GM21717 (cell line): Measurements from ENCODE around the gene BRD8.
"Not testable (repeated sequence)": the region's sequence is repeated elsewhere in the genome, so short reads cannot be mapped to it uniquely, and the experiment has no call there.

ENCODE experiments used
- ATAC-seq: cut with Tn5 transposase; IDR thresholded peaks from one replicate; pipeline ENCODE4 v1.9.1; 2021; ENCODE audit warnings: mild to moderate bottlenecking, moderate library complexity; ENCODE audit not compliant: unreplicated experiment

Gene BRD8

DNA sequence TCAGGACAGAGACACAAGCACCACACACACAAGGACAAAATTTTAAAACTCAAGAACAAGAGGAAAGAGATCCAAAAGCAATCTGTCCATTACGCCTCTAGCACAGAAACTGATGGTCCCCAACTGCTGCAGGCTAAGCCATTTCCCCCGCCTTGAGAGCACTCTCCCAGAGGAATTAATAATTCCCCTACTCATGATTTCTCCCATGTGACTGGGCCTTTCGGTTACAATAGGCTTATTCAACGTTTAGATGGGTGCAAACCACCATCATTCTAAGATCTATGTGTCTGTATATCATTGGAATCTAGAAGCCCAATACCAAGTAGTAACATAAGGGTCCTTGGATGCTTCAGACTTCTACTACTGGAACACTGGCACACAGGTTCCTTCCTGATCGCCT, 18.8 kb downstream of the BRD8 start:
- no peak for ATAC-seq

DNA sequence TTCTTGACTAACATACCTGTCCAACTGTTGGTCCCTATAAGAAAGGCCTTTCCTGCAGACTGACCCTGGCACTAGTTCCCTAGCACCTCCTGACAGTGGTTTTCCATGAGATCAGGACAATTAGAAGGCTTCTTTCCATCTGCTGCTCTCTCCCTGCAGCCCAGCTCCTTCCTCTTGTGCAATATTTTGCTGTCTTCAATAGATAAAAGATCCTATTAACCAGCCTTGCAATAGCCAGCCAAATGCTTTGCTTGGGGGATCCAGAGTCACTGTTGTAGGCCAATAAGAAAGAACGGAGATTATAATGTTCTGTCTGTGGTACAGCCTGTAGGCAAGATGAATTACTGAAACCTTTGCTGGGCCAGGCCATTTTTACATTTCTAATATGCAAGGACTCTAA, 20.8 kb downstream of the BRD8 start:
- ATAC-seq, result no peak

DNA sequence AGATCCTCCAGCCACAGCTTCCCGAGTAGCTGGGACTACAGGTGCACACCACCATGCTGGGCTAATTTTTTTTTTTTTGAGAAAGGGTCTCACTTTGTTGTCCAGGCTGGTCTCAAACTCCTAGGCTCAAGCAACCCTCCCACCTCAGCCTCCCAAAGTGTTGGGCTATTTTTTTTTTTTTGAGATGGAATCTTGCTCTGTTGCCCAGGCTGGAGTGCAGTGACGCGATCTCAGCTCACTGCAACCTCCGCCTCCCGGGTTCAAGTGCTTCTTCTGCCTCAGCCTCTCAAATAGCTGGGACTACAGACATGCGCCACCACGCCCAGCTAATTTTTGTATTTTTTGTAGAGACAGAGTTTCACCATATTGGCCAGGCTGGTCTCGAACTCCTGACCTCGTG, 22.5 kb downstream of the BRD8 start:
- ATAC-seq, result not testable (repeated sequence)

DNA sequence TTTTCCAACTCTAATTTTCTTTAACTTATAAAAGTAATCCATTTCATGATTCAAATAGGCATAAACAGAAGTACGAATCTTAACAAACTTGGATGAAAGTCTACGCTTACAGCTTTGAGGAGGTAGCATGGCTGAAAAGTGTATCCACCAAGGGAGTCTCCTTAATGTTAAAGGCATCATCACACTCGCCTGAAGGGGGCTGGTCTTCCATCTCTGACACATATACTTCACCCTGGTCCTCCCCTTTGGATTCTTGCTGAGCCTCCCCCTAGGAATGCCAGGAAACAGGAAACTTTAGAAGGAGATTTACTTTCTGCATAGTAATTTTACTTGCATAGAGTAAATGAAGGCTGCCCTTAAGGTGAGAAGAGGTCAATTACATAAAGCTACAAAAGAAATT, 28.9 kb downstream of the BRD8 start:
- no peak for ATAC-seq

DNA sequence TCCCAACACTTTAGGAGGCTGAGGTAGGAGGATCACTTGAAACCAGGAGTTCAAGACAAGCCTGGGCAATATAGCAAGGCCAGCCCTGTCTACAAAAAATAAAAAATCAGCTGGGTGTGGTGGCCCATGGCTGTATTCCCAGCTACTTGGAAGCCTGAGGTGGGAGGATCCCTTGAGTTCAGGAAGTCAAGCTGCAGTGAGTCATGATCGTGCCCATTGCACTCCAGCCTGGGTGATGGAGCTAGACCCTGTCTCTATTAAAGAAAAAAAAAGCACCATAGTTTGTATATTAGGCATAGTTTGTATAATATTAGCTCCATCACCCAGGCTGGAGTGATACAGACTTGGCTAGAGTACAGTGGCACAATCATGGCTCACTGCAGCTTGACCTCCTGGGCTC, 29.6 kb downstream of the BRD8 start:
- ATAC-seq, result no peak

DNA sequence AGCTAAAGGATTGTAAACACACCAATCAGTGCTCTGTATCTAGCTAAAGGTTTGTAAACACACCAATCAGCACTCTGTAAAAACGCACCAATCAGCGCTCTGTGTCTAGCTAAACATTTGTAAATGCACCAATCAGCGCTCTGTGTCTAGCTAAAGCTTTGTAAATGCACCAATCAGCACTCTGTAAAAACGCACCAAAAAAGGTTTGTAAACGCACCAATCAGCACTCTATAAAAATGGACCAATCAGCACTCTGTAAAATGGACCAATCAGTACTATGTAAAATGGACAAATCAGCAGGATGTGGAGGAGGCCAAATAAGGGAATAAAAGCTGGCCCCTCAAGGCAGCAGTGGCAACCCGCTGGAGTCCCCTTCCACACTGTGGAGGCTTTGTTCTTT, 34.9 kb downstream of the BRD8 start:
- ATAC-seq, result not testable (repeated sequence)

DNA sequence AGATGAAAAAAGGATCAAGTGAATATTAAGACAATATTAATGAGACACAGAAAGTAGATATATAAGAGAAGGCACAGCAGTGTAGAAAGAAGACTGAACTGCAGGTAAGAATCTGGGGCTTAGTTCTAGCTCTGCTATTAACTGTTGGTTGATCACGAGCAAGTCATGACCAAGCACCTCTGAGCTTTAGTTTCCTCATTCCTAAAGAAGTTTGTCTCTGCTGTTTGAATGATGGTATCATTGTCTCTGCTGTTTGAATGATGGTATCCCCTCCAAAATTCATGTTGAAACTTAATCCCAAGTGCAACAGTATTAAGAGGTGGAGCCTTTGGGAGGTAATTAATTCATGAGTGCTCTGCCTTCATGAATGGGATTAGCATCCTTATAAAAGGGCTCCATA, 36.7 kb downstream of the BRD8 start:
- no peak for ATAC-seq

DNA sequence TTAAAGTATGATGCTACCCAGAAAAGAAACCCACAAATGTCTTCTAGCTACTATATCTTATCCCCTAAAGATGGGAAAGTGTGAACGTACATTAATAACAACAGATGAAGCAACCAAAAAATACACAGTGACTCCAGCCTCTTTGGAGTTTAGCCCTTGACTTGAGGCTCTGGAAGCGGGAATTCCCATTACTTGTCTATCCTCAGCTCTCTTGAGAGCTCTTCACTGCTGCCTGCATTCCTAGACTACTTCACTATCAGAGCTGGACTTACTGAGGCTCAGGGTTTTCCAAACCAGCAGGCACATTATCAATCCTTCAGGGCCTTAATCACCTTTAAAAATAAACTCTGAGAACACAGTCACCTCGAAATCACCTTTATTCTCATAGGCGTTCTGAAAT, 38.2 kb downstream of the BRD8 start:
- ATAC-seq, result no peak

DNA sequence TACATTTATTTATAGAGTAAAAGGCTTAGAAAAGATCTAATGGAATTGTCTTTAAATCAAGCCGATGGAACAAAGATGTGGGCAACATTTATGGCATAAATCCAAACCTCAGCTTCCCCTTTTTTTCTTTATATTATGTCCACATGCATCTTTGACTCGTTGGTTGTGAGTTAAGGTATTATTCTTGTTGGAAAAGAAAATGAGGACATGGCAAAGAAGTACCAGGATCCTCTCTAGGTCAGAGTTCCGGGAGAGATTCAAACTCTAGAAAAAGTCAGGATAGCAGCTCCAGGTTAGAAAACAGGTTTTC, 38.7 kb downstream of the BRD8 start:
- no peak for ATAC-seq

DNA sequence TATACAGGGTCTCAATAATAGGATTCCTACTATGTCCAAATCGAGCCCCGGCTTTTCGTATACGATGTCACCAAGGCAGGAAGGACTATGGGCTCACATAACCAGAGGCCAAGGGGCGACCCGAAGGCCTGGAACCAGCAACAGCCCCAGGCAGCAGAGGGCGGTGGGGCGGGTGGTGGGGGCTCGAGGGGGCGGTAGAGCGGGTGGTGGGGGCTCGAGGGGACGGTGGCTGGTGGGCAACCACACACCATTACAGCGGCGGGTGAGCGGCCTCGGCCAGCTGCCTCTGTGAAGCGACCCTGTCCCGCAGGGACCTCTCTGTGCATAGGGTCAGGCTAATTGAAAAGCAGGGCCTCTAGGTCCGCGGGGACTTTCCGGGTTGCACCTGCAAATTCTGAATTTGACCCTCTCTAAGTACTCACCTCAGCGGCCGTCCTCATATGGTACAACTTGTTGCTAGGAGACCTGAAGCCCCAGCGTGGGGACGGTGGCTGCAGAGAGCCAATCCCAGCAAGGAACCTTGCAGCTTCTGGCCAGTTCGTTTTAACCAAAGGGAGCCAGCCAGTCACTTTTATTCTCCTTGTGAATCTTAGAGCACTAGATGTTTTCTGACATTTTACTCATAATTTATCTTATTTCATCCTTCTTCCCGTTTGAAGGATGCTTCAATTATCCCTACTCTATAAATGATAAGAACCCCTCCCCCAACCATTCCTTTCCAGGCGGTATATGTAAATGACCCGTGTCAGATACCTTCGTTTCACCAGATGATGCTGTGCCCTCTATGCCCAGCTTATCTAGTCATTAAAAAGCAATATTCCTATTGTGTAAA, 39.3 kb downstream of the BRD8 start, which contains the start of gene NME5:
TSS of gene NME5 (minus strand) at position 480 of the 832 bp plus-strand sequence. CDS start 648 bp downstream, outside the sequence.
- no peak for ATAC-seq

DNA sequence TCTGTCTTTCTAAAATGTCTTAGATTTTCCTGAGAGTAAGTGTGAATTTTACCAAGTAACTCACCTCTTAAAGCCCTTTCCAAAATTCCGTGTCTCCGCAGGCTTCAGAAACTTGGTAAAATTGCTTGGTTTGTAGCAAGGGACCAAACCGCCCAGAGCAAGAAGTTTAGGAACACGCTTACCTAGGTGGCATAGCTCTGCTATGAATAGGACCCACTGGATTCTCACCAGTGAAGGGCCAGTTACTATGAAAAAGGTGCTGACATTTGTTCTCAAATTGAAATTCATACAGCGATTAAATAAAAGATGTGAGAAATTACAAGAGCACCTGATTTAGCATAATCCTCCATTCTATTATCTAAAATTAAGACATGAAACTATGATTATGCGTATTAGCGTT, 45.9 kb downstream of the BRD8 start:
- no peak for ATAC-seq

DNA sequence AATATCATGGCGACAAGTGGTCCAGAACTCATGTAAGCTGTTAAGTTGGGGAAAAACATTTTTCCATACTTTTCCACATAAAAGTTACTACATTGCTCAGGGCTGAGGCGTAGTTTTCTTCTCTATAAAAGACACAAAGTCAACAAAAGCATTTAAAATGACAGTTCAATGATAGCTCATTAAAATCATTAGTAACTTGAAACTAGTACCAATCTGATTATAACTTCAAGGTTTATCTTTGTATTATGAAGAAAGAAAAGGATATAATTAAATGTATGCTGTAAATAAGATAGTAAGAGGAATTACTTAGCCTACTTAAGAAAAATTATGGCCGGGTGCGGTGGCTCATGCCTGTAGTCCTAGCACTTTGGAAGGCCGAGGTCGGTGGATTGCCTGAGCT, 49.1 kb downstream of the BRD8 start:
- ATAC-seq, result no peak

DNA sequence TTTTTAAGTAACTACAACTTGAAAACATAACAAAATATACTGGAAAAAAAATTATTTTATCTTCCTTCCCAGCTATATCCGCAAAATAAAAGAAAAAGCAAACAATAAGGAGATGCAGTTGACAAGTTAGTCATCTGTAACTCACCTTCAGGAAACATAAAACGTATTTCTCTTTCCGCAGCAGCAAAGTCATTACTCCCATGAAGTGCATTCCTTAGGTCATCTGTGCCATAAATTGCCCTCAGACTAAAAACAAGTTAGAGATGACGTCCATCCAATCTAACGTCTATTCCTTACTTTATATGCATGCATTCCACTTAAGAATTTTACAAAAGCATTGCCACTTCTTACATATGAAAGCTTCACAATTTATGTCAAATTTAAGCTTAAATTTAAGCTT, 50.1 kb downstream of the BRD8 start:
- no peak for ATAC-seq

DNA sequence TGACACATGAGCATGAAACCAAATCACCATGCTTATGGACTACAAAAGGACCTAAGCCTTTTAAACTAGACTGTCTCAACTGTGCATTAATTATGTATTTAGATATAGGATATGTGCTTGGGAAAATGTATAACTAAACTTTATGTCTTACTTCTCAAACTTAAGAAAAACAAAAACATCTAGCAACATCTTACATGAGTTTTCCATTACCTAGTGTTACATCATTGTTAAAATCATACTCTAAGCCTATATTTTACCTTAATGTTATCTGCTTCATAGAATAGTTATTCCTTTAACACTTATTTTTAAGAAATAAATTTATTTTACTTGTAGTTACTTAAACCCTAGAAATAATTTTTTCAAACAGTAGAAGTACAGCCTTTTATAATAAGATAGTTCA, 63.2 kb downstream of the BRD8 start:
- no peak for ATAC-seq

DNA sequence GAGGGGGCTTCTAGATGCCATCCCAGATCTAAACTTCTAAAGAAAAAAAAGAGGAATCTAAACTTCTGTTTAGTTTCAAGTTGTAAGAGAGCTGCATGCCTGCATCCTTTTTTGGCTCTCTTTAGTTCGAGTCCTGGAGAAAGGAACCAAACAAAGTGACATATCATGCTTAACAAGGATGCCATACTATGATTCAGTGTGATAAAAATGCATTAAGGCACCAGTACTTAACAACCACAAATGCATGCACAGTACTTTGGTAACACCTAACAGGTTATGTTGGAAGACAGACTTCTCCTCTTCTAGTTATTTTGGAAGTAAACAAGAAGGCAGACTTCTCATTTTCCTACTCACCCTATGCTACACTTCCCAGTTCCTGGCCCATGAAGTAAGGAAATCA, 66.5 kb downstream of the BRD8 start:
- no peak for ATAC-seq

DNA sequence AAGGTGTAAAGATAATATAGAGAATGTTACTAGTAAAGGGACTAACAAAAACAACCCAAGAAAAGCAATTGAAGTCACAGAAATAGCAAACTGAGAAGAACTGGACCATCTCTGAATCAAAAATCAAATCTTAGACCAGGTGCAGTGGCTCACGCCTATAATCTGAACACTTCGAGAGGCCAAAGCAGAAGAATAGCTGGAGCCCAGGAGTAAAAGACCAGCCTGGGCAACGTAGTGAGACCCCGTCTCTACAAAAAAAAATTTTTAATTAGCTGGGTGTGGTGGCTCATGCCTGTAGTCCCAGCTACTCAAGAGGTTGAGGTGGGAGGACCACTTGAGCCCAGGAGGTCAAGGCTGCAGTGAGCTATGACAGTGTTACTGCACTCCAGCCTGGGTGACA, 67.2 kb downstream of the BRD8 start:
- ATAC-seq, result no peak

DNA sequence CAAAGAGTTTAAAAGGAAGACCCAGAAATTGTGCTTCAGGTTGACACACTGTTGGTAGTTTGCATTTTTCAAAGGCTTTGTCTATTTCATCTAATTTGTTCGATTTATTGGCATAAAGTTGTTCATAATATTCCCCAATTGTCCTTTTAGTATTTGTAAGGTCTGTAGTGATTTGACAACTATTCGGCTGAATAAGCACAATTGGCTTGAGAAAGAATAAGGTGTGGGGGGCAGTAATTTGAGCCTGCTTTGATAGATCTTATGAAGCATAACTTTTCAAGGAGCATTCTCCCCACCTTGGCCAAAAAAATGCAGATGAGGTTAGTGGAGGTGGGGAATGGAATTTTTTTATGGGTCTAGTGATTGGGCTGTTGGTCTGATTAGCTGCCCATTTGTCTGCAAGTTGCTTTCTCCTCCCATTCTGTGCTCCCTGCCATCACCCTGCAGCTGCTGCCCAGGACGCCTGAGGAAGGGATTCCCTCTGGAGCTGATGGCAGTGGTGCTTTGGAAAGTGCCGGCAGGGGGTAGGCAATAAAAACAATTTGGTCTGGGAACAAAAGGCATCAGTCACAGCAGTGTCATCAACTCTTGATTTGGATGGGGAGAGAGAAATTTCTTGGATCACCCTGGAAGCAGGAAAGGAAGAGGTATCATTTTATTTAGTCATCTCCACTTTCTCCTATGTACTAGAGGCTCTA, 68.0 kb downstream of the BRD8 start:
- ATAC-seq, result no peak

DNA sequence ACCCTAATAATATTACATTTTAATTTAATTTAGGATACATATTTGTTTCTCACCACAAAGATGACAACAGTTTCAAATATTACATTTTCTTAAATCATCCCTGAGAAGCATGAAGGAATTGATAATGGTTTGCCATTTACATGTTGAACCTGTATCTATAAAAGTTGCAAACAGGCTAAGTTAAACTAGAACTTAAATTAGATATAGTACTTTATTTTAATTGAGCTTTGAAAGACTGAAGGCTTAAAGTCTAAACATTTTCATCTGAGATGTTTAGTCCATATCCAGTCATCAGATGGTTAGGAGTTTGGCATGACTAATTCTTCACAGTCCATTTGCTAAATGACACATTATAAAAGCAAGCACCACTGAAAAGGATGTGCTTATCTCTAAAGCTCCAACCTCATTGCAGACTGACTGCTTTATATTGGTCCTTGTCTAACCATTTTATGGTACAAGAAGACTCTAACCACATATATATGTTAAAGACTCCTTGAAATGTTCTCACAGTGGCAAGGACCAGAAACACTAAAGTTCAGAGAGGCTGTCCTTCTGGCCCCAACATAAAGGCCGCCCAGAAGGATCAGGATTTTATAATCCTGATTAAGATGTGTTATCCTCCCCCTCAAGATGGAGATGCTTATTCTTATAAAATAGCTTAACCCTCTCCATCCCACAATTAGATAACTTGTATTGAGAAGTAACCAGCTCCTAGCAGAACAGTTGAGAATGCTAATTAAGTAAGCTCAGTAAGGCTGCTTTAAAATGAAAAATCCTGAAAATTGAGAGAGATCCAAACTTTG, 68.8 kb downstream of the BRD8 start:
- ATAC-seq, result no peak

DNA sequence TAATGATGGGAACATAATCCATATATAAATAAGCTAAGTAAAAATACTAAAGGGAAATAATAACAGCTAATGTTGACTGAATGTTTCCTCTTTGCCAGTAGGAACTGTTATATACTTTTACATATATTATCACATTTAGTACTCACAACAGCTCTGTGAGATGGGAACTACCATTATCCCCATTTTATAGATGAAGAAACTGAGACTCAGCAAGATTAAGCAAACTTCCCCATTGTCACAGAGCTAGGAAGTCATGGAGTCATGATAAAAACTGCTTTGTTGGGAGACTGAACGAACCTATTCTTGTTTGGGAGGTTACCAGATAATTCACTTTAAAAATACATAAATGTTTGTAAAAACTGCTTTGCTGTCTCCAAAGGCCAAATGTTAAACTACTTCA, 71.2 kb downstream of the BRD8 start:
- ATAC-seq, result no peak

DNA sequence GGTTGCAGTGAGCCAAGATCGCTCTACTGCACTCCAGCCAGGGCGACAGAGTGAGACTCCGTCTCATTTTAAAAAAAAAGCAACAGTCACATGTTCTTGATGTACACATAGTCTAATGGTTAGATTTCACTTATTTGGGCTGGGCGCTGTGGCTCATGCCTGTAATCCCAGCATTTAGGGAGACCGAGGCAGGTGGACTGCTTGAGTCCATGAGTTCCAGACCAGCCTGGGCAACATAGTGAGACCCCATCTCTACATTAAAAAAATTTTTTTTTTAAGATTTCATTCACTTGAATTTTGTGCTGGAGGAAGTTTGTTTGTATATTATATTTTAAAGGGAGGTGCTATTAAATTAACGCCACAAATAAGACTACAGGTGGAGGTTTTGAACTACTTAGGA, 72.7 kb downstream of the BRD8 start:
- no peak for ATAC-seq

DNA sequence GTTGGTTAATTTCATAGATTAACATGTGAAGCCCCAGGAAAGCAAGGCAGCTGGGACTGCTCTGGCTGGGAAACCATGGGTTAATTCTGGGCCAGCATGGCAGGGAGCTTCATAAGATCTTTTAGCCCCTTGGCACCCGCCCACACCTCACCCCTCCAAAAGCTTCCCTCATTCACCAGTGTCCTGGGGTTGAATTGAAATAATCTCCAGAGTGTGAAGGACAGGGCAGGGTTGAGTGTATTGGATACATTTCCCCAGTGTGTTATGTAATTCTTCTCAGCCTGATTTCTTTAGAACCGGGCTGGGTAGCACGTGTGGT, 75.2 kb downstream of the BRD8 start:
- ATAC-seq, result no peak
